ENCODE data around the gene ATP8B1. TPM values are rescaled to one million over a fixed set of nuclear protein-coding genes. Genes with fewer than 3 reads are reported as not detected.

Gene ATP8B1
- total RNA-seq, 1 experiment from 2014 or later, result 1.1 TPM

GRCh38 chr18:57635003-57635822 is 167.9 kb downstream of the ATP8B1 start:
- no peak overlapping the region for H2BK12ac ChIP-seq (ENCODE audit: insufficient read length, low read depth, low read length)
- H4K5ac ChIP-seq (ENCODE audit: insufficient read length, low read depth, low read length), result no peak overlapping the region
- H2AK5ac ChIP-seq (ENCODE audit: insufficient read length, low read length), result no peak overlapping the region
- no peaks in the 10 kb centered on the region for H3K79me1 ChIP-seq (ENCODE audit: insufficient read depth, low read depth, low read length, poor library complexity, severe bottlenecking)
- no CpG with 5 or more reads among the region's 4 CpGs for WGBS (ENCODE audit: extremely low coverage, insufficient read length, low lambda C conversion rate)
- H4K20me1 ChIP-seq (ENCODE audit: control insufficient read depth, insufficient read depth, insufficient read length), result no peaks in the 10 kb centered on the region
- H3K27me3 ChIP-seq (ENCODE audit: insufficient read depth, low read length), result no peaks in the 10 kb centered on the region
- no peaks in the 10 kb centered on the region for H3K9me3 ChIP-seq (ENCODE audit: control insufficient read depth, low read depth, low read length)
- H3K4me2 ChIP-seq (ENCODE audit: insufficient read depth, insufficient read length, low read length), result no peak overlapping the region
- no peaks in the 10 kb centered on the region for H3K79me2 ChIP-seq (ENCODE audit: insufficient read depth, low read length)
- DNase-seq, result no peak
- H3K9me3 Mint-ChIP-seq, result peaks cover 3 to 4% of the 10 kb centered on the region in 2 experiments; a peak in 3 of 5 replicates
- no peak overlapping the region for H2BK120ac ChIP-seq (ENCODE audit: low read depth, low read length, poor library complexity, severe bottlenecking)
- no peak overlapping the region for H4K91ac ChIP-seq (ENCODE audit: insufficient read length, low read depth, low read length)
- TF ChIP-seq CTCF (conservative IDR thresholded peaks at IDR 0.05), result no peak
- no peak overlapping the region for H3K9ac ChIP-seq (ENCODE audit: extremely low read depth, insufficient read length, low read length)
- peaks cover 5 to 15% (median 12%) of the 10 kb centered on the region in 3 experiments for H3K36me3 Mint-ChIP-seq (ENCODE audit: insufficient read depth in 1 of 3, low read depth in 3 of 3)
- no peak overlapping the region for H3K56ac ChIP-seq (ENCODE audit: insufficient read length, low read depth, low read length)
- H2BK15ac ChIP-seq (ENCODE audit: low read depth, low read length), result no peak overlapping the region
- no peak overlapping the region for H4K8ac ChIP-seq (replicated peaks; ENCODE audit: insufficient read length, low read depth, low read length)
- H3K27ac Mint-ChIP-seq, result no peak overlapping the region
- no peaks in the 10 kb centered on the region for H3K4me1 ChIP-seq (ENCODE audit: insufficient read depth, low read length)
- no peak overlapping the region for H3T11ph ChIP-seq (ENCODE audit: low read length)
- H3K14ac ChIP-seq (ENCODE audit: insufficient read depth, low read length), result no peak overlapping the region
- H3K4me3 Mint-ChIP-seq, result no peak overlapping the region
- H3K23me2 ChIP-seq (ENCODE audit: insufficient read length, low read depth, low read length, poor library complexity, severe bottlenecking), result no peaks in the 10 kb centered on the region
- H2AFZ ChIP-seq (ENCODE audit: low read length), result no peak overlapping the region
- no peak overlapping the region for H3K18ac ChIP-seq (ENCODE audit: insufficient read length, low read depth, low read length)
- no peak overlapping the region for H3K27ac ChIP-seq (ENCODE audit: insufficient read length, low read depth, low read length)
- no peaks in the 10 kb centered on the region for H3K27me3 Mint-ChIP-seq (ENCODE audit: low read depth)
- no peak overlapping the region for H3K23ac ChIP-seq (ENCODE audit: insufficient read length, low read depth, low read length)
- no peak overlapping the region for H2BK20ac ChIP-seq (ENCODE audit: low read depth, low read length, poor library complexity, severe bottlenecking)
- H3K4ac ChIP-seq (ENCODE audit: low read depth, low read length), result no peak overlapping the region
- H2BK5ac ChIP-seq (ENCODE audit: insufficient read length, low read length), result no peak overlapping the region
- peaks cover 4 to 9% of the 10 kb centered on the region in 2 experiments for H3K4me1 Mint-ChIP-seq

Measured in H9 (cell line).